Endothelial cell (in vitro differentiated cells): ENCODE results near the gene SPPL3. TPM values are rescaled to one million over a fixed set of nuclear protein-coding genes. Genes with fewer than 3 reads are reported as not detected.

Experiments
- DNase-seq: peaks from one replicate; pipeline ENCODE4 v3.0.0; 2021; ENCODE audit warnings: low spot score
- H3K27ac Mint-ChIP-seq: one replicate; pipeline ENCODE4 v1.8.0; 2021; ENCODE audit warnings: mixed read lengths, inconsistent platforms; ENCODE audit not compliant: unreplicated experiment
- H3K27me3 Mint-ChIP-seq: one replicate; pipeline ENCODE4 v1.8.0; 2021; ENCODE audit warnings: mild to moderate bottlenecking, moderate library complexity, mixed read lengths, inconsistent platforms; ENCODE audit not compliant: unreplicated experiment
- H3K36me3 Mint-ChIP-seq: one replicate; pipeline ENCODE4 v1.8.0; 2021; ENCODE audit warnings: mild to moderate bottlenecking, low read depth, mixed read lengths, inconsistent platforms; ENCODE audit not compliant: unreplicated experiment
- H3K4me1 Mint-ChIP-seq: one replicate; pipeline ENCODE4 v1.8.0; 2021; ENCODE audit warnings: mild to moderate bottlenecking, mixed read lengths, inconsistent platforms; ENCODE audit not compliant: unreplicated experiment
- H3K4me3 Mint-ChIP-seq: one replicate; pipeline ENCODE4 v1.8.0; 2021; ENCODE audit warnings: mild to moderate bottlenecking, mixed read lengths, inconsistent platforms; ENCODE audit not compliant: unreplicated experiment
- H3K9me3 Mint-ChIP-seq: one replicate; pipeline ENCODE4 v1.8.0; 2021; ENCODE audit warnings: mixed read lengths, inconsistent platforms; ENCODE audit not compliant: unreplicated experiment
- total RNA-seq: library from RNA; stranded (reverse); fragmentation: NEBNext Ultra II Directional; extraction: Animal tissue kit (Norgen Biotek cat#: 25700); gene quantifications from one replicate; pipeline ENCODE4 v1.2.1, GENCODE V29; 2021; ENCODE audit not compliant: unreplicated experiment
- TF ChIP-seq, protein P1 (sequence below): fragments of 200-600 bp; sonication (generic); IDR thresholded peaks from one replicate; pipeline ENCODE4 v1.5.0; 2021; ENCODE audit warnings: antibody characterized with exemption; ENCODE audit not compliant: unreplicated experiment

SPPL3 gene
- total RNA-seq, 1 donor from 2014 or later: 55.4 TPM

DNA sequence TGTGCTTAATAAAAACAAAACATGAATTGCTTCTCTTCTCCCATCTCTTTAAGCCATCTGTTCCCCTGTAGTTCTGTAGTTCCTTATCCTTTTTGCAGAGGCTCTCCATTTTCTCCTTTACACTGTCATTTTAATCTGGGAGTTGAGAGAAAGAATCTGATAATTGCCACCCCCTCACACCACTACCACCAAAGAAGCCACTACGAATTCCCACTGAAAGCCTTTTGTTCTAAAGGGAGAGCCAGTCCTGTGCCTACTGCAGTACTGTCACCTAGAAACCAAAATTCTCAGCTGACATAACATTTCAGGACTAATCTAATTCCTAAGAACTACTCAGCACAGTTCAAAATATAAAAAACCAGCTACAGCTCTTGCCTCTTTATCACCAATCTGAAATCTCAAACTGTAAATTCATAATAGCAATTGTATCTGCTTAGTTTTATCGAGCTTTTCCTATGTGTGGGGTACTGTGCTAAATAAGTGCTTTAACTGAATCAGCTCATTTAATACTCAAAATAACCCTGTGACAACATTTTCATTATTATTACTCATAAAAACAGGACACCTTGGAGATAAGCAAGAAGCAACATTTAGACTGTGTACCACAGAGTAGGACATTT lies 72.4 kb downstream of the SPPL3 start:
- H3K27me3 Mint-ChIP-seq: no peaks in the 10 kb centered on the region

GRCh38 chr12:120830966-120831365 lies 73.2 kb downstream of the SPPL3 start:
- DNase-seq: no peak
- Mint-ChIP-seq H3K9me3 (no peaks in the 10 kb centered on the region), H3K27ac (no peak overlapping the region), H3K36me3 (no peaks in the 10 kb centered on the region), H3K4me3 (no peak overlapping the region), H3K27me3 (no peaks in the 10 kb centered on the region), H3K4me1 (peaks cover 5% of the 10 kb centered on the region)
- TF ChIP-seq, protein P1, sequence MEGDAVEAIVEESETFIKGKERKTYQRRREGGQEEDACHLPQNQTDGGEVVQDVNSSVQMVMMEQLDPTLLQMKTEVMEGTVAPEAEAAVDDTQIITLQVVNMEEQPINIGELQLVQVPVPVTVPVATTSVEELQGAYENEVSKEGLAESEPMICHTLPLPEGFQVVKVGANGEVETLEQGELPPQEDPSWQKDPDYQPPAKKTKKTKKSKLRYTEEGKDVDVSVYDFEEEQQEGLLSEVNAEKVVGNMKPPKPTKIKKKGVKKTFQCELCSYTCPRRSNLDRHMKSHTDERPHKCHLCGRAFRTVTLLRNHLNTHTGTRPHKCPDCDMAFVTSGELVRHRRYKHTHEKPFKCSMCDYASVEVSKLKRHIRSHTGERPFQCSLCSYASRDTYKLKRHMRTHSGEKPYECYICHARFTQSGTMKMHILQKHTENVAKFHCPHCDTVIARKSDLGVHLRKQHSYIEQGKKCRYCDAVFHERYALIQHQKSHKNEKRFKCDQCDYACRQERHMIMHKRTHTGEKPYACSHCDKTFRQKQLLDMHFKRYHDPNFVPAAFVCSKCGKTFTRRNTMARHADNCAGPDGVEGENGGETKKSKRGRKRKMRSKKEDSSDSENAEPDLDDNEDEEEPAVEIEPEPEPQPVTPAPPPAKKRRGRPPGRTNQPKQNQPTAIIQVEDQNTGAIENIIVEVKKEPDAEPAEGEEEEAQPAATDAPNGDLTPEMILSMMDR: no peak

More for the DNA sequence above, 72.4 kb downstream of the SPPL3 start:
- H3K27ac Mint-ChIP-seq: no peak overlapping the region
- DNase-seq: no peak
- no peak overlapping the region for H3K4me3 Mint-ChIP-seq
- H3K36me3 Mint-ChIP-seq: no peaks in the 10 kb centered on the region
- H3K4me1 Mint-ChIP-seq: peaks cover 5% of the 10 kb centered on the region
- no peaks in the 10 kb centered on the region for H3K9me3 Mint-ChIP-seq
- TF ChIP-seq, protein P1: no peak

DNA sequence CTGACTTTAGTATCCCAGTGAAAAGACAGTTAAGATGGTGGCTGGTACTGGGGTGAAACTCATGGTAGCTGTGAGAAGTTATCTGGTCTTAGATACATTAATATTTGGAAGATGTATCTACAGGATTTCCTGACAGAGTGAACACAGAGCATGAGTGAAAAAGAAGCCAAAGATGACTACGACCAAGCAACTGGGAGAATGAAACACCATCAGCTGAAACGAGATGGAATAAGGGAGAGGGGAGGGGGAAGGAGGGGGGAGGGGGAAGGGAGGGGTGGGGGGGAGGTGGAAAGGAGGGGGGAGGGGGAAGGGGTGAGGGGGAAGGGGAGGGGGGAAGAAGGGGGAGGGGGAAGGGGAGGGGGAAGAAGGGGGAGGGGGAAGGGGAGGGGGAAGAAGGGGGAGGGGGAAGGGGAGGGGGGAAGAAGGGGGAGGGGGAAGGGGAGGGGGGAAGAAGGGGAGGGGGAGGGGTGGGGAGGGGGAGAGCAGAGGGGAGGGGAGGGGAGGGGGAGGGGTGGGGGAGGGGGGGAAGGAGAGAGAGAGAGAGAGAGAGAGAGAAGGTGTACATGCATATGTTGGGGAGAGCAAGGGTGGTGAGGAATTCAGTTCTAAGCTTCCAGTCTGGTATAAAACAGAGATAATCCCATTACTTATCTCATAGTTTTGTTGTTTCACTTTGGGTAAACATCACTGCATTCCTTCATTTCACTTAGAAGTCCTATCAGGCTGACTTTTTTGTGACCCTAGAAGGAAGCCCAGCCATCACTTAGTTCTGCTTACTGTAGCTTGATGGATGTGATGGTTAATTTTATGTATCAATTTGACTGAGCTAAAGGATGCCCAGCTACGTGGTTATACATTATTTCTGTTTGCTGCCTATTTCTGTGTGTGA lies 73.9 kb downstream of the SPPL3 start:
- H3K27me3 Mint-ChIP-seq: no peaks in the 10 kb centered on the region
- H3K36me3 Mint-ChIP-seq: no peaks in the 10 kb centered on the region
- H3K4me3 Mint-ChIP-seq: no peak overlapping the region
- TF ChIP-seq, protein P1: no peak
- H3K27ac Mint-ChIP-seq: no peak overlapping the region
- no peak for DNase-seq
- peaks cover 5% of the 10 kb centered on the region for H3K4me1 Mint-ChIP-seq
- no peaks in the 10 kb centered on the region for H3K9me3 Mint-ChIP-seq

GRCh38 chr12:120826335-120826734 lies 77.8 kb downstream of the SPPL3 start:
- DNase-seq: no peak
- no peaks in the 10 kb centered on the region for H3K9me3 Mint-ChIP-seq
- no peaks in the 10 kb centered on the region for H3K27me3 Mint-ChIP-seq
- no peaks in the 10 kb centered on the region for H3K36me3 Mint-ChIP-seq
- H3K27ac Mint-ChIP-seq: no peak overlapping the region
- H3K4me1 Mint-ChIP-seq: peaks cover 17% of the 10 kb centered on the region
- TF ChIP-seq, protein P1: no peak
- no peak overlapping the region for H3K4me3 Mint-ChIP-seq

DNA sequence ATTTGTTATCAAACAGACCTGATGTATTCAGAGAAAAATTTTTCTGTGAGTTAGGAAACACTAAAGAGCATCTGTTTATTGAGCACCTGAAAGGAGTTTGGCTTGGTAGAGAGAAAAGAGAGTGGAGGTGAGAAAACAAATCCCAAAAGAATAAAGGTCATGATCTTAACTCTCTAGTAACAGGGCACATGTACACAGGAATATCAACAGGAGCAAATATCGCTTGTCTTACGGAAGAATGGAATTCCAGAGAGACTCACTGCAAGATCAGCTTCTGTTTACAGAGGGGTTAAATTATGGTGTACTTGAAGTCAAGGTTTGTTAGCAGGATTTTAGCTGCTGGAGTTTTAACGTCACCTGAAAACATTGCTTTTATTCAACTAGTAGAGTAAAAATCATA lies 78.8 kb downstream of the SPPL3 start:
- TF ChIP-seq, protein P1: no peak
- H3K4me1 Mint-ChIP-seq: peaks cover 20% of the 10 kb centered on the region

More for the DNA sequence above, 78.8 kb downstream of the SPPL3 start:
- DNase-seq: no peak
- Mint-ChIP-seq H3K36me3 (no peaks in the 10 kb centered on the region), H3K27me3 (no peaks in the 10 kb centered on the region), H3K4me3 (no peak overlapping the region), H3K9me3 (no peaks in the 10 kb centered on the region), H3K27ac (no peak overlapping the region)
